Fibroblast of the aortic adventitia (primary cell): ENCODE measurements around the gene PSORS1C1. TPM values are rescaled to one million over a fixed set of nuclear protein-coding genes. Genes with fewer than 3 reads are reported as not detected.

Source experiments
- DNase-seq: peaks from one replicate; pipeline ENCODE4 v3.0.0-alpha.2; 2010; ENCODE audit warnings: low read depth
- H3K4me3 ChIP-seq: 2 replicates; pipeline ENCODE4 v1.5.1; 2011; ENCODE audit warnings: low read depth, mild to moderate bottlenecking, control low read depth, low read length, moderate library complexity
- total RNA-seq: library from RNA; depleted of rRNA; stranded (reverse); fragments of >200 nt; gene quantifications from 2 replicates; pipeline ENCODE4 v1.2.3, GENCODE V29; 2012; ENCODE audit warnings: low replicate concordance
- TF ChIP-seq, protein P1 (sequence below): IDR thresholded peaks from 2 replicates; pipeline ENCODE4 v1.5.1; 2011; ENCODE audit warnings: mild to moderate bottlenecking, low read length, control low read depth, inconsistent platforms; ENCODE audit not compliant: insufficient read depth

Gene PSORS1C1
- total RNA-seq, 1 donor = 1.2 TPM

DNA sequence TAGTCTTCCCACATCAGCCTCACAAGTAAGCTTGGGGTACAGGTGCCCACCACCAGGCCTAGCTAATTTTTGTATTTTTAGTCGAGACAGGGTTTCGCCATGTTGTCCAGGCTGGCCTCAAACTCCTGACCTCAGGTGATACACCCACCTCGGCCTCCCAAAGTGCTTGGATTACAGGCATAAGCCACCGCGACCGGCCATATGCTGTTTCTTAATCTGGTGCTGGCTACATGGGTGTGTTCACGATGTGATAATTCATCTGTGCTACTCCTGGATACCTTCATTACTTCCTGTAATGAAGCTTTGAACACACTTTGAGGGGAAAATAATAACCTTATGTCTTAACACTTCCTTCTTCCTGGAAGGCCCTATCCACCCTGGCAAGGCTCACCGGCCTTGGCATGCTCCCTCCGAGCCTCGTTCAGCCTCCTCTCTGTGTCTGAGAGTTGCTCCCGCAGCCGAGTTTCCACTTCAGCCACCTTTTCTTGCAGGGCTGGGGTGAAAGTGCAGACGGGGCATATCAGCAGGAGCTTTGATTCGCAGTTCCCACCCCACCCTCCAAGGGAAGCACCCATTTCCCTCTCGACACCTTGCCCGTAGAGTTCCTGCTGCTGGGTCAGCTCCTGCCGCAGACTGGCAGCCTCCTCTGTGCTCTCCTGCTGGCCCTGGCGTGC lies 29.8 kb downstream of the PSORS1C1 start:
- H3K4me3 ChIP-seq = no peak overlapping the region
- TF ChIP-seq, protein P1, sequence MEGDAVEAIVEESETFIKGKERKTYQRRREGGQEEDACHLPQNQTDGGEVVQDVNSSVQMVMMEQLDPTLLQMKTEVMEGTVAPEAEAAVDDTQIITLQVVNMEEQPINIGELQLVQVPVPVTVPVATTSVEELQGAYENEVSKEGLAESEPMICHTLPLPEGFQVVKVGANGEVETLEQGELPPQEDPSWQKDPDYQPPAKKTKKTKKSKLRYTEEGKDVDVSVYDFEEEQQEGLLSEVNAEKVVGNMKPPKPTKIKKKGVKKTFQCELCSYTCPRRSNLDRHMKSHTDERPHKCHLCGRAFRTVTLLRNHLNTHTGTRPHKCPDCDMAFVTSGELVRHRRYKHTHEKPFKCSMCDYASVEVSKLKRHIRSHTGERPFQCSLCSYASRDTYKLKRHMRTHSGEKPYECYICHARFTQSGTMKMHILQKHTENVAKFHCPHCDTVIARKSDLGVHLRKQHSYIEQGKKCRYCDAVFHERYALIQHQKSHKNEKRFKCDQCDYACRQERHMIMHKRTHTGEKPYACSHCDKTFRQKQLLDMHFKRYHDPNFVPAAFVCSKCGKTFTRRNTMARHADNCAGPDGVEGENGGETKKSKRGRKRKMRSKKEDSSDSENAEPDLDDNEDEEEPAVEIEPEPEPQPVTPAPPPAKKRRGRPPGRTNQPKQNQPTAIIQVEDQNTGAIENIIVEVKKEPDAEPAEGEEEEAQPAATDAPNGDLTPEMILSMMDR = no peak
- no peak for DNase-seq

DNA sequence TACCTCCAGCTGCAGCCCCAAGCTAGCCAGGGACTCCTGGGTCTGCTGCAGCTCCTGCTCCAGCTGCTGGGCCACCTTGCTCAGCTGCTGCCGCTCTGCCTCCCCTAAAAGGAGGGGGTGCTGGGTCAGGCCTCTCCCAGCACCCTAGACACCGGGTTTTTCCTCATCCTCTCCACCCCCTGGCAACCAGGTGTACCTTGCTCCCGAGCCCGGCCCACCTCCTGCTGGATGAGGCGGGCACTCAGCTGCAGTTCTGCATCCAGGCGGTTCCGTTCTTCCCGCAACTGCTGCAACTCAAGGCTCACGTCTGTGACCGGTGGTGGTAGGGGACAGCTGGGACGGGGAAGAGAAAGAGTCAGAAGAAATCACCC lies 30.4 kb downstream of the PSORS1C1 start:
- TF ChIP-seq, protein P1 = no peak
- DNase-seq = no peak

DNA sequence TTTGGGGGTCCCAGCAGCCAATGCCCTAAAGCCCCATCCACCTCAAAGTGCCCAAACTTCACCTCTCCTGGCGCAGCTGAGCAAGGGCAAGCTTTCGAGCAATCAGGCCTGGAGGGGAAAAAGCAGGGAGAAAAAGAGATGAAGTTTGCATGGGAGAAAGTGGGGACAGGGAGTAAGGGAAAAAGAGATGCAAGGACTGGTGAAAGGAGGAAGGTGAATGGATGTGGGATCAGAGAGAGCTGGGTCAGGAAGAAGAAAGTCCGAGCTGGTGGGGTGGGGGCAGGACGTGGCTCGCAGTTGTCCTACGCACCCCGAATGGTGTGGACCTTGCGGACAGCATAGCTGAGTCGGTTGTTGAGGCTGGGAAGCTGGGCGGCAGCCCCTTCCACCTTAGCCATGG lies 30.8 kb downstream of the PSORS1C1 start:
- no peak for DNase-seq
- TF ChIP-seq, protein P1 = no peak
- H3K4me3 ChIP-seq = no peak overlapping the region

More for the DNA sequence above, 30.4 kb downstream of the PSORS1C1 start:
- no peak overlapping the region for H3K4me3 ChIP-seq

DNA sequence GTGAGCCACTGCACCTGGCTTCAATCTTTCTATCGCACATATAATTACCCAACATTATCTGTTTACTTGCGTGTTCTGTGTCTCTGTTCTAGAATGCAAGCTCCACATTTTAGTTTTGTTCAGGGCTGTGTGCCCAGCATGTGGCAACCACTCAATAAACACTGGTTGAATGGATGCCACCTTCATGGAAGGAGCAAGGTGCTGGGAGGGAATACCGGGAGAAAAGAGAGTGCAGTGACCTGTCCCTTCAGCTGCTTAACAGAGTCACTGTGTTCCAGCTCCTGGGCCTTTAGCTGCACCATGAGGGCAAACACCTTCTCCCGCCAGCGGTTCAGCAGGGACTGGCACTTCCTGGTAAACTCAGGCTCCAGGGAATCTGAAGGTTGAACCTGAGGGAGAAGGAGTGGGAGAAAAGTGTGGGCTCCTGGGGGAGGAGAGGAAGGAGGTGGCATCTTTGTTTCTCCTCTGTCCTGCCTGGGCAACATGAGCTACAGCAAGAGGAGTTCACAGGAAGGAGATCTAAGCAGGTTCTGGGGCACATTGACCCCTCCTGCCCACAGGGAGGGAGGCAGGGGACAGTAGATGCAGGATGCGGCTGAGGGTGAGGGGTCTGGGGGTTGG lies 35.3 kb downstream of the PSORS1C1 start:
- DNase-seq = no peak
- TF ChIP-seq, protein P1 = no peak
- no peak overlapping the region for H3K4me3 ChIP-seq

DNA sequence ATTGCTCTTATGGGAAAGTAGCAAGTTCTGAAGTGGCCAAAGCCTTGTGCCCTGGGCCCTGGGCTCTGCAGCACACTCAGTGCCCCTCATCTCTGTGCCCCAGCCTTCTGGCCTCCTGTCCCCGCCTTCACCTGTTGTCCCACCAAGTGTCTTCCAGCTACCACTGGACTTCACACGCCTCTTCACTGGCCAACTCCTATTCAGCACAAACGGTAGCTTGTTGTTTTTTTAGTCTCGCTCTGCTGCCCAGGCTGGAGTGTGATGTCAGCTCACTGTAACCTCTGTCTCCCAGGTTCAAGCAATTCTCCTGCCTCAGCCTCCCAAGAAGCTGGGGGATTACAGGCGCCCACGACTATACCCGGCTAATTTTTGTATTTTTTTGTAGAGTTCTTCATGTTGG lies 38.2 kb downstream of the PSORS1C1 start:
- DNase-seq = no peak
- H3K4me3 ChIP-seq = no peak overlapping the region
- TF ChIP-seq, protein P1 = no peak

DNA sequence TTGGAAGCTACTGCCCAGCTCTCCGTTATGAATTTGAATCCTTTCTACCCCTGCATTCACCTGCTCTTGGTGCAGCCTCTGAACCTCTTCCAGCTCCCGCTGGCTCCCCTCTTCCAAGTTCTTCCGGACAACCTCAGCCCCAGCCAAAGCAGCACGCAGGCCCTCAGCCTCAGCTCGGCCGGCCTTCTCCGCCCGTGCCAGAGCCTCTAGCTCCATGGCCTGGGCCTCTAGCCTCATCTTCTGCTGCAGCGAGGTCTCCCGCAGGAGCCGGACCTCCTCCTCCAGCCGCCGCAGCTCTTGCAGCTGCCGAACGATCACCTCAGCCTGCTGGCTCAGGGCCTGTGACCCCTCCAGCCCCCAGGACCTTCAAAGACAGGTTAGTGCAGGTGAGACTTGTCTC lies 39.8 kb downstream of the PSORS1C1 start:
- TF ChIP-seq, protein P1 = no peak
- H3K4me3 ChIP-seq = no peak overlapping the region
- no peak for DNase-seq

DNA sequence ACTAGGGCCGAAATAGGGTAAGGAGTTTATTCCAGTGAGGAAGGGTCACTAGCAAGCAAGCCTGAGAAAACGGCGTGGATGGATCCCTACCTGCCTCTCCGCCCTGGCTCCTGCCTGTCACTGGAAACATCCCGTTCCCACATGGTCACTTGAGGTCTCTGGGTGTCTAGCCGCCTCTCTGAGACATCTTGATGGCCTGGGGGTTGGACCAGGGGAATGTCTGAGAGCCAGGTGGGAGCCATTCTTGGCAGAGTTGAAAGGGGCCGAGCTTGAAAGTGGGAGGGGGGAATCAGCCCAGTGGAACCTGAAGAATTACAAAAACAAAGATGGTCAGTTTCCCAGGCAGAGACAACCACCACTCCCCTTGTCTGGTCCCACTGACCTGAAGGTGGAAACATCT lies 42.0 kb downstream of the PSORS1C1 start:
- no peak overlapping the region for H3K4me3 ChIP-seq
- TF ChIP-seq, protein P1 = no peak
- DNase-seq = no peak
